GM19240 (cell line): Measurements from ENCODE around the gene KCNQ5.
A peak's percentile ranks its signal among the peaks of the same experiment; 100 is the strongest.
"Not testable (repeated sequence)": the region's sequence is repeated elsewhere in the genome, so short reads cannot be mapped to it uniquely, and the experiment has no call there.

Experiments
- DNase-seq: peaks from one replicate; pipeline ENCODE4 v3.0.0; 2011; ENCODE audit warnings: low spot score; ENCODE audit not compliant: insufficient read length

KCNQ5 gene

DNA sequence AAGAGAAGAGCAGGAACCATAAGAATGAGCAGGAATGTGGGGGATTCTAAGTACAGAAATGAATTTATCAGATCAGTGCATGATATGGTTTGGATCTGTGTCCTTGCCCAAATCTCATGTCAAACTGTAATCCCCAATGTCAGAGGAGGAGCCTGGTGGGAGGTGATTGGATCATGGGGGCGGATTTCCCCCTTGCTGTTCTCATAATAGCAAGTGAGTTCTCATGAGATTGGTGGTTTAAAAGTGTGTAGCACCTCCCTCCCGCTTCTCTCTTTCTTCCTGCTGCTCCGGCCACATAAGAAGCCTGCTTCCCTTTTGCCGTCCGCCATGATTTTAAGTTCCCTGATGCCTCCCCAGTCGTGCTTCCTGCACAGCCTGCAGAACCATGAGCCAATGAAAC, 554.2 kb downstream of the KCNQ5 start:
- no peak for DNase-seq

DNA sequence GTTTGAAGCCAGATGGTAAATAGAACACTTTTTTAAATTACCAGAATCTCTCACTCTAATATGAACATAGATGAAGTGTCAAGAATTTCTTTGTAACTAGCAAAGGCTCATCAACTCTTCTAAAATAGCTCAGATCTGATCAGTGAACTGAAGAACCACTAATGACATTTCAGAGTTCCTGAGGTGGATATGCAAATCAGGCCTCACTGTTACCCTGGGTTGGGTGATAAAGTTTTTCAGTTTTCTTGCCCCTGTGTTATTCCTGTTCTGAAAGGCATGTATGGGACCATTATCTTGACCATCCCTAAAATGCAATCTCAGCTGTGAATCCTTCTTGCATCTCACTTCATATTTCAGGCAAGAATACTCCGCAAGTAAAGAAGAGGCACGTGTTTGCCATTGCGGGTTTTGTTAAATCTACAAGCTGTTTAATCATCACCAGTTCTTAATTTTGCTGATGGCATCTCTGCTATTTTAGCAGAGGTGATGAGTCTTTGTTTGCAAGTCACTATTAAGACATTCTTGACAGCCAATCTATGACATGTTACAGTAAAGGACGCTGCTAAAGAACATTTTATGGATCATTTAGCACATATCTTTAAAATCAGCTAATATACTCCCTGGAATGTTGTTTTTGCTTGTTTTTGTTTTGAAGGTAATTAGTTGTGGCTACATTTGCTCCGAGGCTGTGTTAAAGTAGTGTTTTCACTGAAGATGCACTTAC, 555.5 kb downstream of the KCNQ5 start:
- no peak for DNase-seq

DNA sequence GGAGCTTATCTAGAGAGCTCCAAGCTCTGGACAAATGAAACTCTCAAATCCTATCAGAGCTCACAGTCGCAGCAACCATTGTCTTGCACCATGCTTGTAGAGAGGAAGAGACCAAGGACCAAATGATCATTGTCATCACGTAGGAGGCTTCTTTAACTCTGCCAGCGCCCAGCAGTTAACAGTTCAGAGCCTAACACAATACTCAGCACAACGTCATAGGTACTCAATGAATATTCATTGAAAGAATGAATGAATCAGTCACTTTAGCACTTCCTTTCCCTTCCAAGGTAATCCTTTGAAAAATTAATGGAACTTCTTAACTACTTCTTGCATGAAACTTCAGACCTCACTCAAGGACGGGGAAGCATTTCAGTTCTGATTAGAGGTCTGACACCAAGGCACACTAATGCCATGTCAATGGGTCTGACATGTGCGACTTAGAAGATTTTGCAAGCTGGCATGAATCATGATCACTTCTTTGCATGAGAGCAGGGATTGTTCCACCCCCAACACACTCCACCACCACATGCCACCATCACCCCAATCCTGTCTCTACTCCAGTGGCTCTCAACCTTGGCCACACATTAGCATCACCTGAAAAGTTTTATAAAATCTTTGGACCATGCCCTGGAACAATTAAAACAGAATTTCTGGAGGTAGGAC, 558.3 kb downstream of the KCNQ5 start:
- no peak for DNase-seq

DNA sequence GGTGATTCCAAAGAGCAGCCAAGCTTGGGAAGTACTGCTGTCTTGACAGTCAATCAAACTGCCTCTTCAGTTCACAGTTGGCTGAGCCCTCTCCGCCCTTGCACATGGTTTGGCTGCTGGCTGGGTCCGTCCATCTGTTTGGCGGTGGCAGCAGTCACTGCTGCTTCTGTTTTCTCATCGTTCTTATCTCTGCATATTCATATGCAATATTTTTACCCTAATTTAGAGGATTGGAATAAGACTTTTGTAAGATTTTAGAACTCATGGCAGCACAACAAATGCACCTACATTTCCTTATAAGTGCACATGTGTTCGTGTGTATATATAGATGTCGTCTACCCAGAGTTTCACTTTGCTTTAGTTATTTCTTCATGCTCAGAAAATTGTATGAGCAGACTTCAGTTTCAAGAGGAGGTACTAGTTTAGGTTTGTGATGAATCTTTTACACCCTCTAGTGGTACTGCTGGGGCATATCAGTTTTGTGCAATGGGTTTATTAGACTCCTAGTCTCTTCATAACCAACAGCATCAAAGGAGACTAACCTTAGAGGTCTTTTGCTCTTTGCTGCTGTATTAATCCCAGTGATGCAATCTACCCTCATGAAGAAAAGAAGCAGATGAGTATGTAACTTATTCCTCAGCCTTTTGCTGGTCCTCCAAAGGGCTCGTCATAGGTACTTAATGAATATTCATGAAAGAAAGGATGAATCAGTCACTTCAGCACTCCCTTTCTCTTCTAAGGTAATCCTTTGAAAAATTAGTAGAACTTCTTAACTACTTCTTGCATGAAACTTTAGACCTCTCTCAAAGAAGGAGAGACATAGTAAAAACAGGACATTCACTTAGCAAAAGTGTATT, 559.1 kb downstream of the KCNQ5 start:
- DNase-seq = peak; percentile 29

DNA sequence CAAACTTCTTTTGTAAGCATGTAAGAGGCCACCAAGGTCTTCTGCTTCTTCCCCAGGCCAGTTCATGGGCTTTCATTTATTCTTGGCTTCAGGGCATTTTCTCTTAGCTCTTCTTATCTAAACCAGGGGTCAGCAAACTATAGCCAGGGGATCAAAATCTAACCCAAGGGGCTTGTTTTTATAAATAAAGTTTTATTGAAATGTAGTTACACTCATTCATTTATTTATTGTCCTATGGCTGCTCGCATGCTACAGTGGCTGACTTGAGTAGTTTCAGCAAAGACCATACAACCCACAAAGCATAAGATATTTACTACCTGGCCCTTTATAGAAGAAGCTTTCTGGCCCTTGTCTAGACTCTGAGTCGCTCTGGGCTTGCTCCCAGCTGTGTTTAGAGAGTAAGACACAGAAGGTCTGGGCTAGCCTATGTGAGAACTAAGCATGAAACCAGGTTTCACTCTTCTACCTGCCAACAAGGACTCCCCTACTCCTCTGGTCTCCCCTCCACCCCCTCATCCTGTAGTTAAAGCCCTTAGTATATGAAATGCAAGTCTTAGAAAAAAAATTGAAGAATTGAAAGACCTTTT, 560.2 kb downstream of the KCNQ5 start:
- DNase-seq = no peak

DNA sequence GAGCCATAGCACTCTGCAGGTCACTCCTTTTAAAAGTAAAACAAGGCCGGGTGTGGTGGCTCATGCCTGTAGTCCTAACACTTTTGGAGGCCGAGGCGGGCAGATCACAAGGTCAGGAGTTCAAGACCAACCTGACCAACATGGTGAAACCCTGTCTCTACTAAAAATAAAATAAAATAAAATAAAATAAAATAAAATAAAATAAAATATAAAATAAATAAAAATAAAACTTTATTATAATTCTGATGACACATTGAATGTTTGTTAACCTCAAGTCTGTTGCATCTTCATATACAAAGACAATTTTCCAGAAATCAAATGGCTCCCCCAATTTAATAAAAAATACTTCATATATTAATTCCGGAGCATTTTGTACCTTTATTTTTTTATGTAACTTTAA, 571.4 kb downstream of the KCNQ5 start:
- not testable (repeated sequence) for DNase-seq

DNA sequence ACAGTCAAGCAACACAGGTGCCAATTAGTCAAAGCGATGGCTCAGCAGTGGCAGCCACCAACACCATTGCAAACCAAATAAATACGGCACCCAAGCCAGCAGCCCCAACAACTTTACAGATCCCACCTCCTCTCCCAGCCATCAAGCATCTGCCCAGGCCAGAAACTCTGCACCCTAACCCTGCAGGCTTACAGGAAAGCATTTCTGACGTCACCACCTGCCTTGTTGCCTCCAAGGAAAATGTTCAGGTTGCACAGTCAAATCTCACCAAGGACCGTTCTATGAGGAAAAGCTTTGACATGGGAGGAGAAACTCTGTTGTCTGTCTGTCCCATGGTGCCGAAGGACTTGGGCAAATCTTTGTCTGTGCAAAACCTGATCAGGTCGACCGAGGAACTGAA, 572.9 kb downstream of the KCNQ5 start:
- DNase-seq = no peak

DNA sequence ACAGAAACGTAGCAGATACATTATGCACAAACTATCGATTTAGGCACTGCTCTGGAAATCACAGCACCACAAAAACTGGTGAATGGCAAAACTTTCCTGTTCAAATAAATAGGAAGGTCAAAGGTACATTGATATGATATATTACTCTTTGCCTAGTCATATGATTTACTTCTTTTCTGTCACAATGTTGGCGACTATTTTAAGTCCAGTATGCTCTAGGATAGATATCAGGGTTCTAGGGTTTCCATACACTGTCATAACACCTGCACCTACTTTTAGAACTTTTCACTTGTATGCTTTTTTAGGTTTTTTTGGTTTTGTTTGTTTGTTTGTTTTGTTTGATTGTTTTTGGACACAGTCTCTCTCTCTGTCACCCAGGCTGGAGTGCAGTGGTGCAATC, 578.4 kb downstream of the KCNQ5 start:
- no peak for DNase-seq

DNA sequence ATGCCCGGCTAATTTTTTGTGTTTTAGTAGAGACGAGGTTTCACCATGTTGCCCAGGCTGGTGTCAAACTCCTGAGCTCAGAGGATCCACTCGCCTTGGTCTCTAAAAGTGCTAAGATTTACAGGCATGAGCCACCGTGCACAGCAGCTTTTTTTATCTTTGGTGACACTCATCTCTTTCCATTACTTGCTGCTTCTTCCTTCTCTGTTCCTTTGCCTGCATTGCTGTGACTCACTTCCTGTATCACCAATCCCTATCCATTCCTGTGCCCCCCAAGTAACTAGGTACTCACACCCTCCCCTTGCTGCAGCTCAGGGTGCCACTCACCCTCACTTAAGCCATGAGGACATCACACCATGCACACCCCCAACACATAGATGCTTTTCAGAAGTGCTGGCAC, 578.9 kb downstream of the KCNQ5 start:
- DNase-seq = no peak

DNA sequence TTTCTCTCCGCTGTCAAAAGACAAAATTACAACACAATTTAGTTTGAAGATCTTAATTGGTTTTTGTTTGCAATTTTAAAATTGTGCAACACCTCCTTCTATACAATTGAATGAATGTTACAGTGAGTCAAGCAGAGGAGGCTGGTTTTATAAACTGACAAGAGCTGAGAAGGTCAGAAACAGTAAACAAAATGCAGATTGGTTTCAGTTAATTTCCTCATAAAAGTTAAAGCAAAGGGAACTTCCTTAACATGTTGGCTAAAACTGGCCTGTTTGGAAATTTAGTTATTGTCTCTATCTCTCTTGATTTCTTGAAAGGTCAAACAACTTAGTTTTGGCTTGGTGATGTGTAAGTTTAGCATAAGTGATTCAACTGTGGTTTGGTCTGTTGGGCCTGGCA, 581.2 kb downstream of the KCNQ5 start:
- DNase-seq = no peak

DNA sequence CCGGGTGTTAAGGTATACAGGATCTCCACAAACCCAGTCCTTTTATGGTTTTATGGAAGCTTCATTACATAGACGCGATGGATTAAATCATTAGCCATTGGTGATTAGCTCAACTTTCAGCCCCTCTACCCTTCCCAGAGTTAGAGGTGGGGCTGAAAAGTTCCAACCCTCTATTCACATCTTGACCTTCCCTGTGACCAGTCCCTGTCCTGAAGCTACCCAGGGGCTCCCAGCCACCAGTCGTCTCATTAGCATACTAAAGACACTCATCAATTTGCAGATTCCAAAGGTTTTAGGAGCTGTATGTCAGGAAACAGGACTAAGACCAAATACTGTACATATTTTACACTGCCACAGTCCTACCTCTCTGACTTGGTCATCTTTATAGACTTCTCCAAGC, 582.4 kb downstream of the KCNQ5 start:
- no peak for DNase-seq

DNA sequence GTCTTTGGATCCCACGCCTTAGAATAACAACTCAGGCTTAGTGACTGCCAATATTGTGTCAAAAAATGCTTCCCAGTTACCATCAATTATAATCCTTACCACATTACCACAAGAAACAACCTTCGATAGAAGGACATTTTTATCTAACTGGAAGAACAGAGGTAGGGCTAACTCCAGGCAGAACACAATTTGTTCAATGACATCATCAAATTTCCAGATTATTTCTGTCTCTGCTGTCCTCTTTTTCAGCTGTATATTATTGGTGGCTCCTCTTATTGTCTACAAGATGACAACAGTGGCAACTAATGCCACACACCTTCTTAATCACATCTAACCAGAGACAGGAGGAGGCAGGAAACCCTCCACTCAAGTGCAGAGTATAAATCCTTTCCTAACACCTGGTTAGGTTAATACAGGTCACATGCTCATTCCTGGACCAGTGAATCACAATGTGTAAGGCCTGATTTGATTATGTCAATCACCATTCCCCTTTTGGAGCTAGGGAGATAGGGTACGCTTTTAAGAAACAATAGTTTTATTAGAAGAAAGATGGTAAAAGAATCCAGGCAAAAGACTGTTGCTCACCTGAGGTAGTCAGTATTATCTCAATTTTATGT, 585.5 kb downstream of the KCNQ5 start:
- no peak for DNase-seq

DNA sequence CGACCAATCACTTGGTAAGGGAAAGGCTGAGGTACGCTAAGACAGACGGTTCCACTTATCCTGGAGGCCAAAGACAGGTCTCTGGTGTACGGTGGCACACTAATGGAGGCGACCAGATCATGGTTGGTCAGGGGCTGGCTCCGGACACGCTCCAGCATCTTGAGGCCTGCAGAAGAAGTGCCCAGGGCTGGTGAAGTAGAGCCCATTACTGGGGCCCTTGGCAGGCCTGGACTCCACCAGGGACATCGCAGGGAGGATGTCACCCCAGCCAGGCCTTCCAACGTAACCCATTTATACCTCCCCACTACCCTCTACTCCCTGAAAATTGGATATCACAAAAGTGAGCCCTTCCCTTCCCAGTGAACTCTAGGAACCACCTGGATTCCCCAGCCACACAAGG, 587.3 kb downstream of the KCNQ5 start:
- no peak for DNase-seq

DNA sequence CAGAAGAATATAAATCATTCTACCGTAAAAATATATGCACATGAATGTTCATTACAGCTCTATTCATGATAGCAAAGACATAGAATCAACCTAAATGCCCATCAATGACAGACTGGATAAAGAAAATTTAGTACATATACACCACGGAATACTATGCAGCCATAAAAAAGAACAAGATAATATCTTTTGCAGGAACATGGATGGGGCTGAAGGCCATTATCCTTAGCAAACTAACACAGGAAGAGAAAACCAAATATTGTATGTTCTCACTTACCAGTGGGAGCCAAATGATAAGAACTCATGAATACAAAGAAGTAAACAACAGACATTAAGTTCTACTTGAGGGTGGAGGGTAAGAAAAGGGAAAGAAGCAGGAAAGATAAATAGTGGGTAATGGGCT, 595.0 kb downstream of the KCNQ5 start:
- no peak for DNase-seq

DNA sequence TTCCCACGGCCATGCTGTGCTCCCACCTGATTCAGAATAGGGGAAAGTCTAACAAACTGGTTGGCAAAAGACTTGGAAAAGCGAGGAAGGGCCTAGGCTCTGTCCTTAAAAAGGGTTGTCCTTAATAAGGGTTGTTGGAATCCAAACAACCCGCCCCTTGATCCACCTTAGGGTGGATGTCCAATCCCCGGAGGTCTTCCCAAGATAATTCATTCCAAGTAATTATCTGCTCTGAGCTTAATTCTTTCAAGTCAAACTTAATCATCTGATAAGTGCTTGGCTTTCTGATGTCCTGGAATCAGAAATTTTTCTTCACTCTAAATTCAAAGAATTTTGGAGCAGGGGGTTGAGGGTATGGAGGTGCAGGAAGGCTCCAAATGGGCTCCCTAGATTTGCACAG, 603.5 kb downstream of the KCNQ5 start, which contains the start of gene KHDC1L:
TSS of gene KHDC1L (minus strand) at position 101 of the 400 bp plus-strand sequence. CDS start at position 13, 88 bp downstream.
- no peak for DNase-seq

DNA sequence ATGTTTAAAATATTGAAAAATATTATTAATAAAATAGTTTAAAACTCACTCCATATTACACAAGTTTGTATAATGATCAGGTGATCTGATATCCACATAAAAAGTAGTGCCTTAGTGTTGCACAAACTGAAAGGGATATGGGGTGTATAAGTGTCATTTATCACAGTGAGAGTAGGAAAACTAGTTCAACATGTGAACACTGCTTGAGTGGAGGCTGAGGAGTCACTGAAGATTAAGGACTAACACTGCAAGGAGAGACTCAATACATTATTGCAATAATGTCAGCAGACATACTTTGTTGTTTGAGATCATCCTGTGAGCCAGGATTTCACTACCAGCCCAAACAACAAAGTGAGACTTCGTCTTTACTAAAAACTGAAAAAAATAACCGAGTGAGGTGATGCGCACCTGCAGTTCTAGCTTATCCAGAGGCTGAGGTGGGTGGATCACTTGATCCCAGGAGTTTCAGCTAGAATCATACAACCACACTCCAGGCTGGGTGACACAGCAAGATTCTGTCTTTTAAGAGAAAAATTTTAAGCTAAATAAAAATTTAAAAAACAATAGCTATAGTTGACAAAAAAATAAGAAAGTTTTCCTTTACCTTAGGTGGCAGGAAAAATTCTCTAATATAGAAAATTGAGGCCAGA, 605.9 kb downstream of the KCNQ5 start:
- DNase-seq = no peak

DNA sequence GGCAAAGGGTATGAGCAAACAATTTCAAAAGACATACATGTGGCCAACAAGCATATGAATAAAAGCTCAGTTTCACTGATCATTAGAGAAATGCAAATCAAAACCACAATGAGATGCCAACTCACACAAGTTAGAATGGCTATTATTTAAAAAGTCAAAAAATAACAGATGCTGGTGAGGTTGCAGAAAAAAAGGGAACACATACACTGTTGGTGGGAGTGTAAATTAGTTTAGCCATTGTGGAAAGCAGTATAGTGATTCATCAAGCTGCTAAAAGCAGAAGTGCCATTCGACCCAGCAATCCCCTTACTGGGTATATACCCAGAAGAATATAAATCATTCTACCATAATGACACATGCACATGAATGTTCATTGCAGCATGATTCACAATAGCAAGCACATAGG, 610.1 kb downstream of the KCNQ5 start:
- no peak for DNase-seq

DNA sequence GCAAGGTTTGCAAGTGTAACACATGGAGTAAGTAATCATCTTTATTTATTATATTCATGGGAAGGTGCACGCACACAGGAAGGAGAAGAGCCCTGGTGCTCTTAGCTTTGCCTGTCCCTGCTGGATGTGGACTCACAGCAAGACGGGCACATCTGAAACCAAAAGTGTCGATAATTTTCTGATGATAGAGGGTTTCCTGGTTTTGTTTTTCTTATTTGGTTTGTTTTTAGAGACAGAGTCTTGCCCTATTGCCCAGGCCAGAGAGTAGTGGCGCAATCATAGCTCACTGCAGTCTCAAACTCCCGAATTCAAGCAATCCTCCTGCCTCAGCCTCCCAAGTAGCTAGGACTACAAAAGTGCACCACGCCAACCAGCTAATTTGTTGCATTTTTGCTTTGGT, 611.2 kb downstream of the KCNQ5 start:
- no peak for DNase-seq

DNA sequence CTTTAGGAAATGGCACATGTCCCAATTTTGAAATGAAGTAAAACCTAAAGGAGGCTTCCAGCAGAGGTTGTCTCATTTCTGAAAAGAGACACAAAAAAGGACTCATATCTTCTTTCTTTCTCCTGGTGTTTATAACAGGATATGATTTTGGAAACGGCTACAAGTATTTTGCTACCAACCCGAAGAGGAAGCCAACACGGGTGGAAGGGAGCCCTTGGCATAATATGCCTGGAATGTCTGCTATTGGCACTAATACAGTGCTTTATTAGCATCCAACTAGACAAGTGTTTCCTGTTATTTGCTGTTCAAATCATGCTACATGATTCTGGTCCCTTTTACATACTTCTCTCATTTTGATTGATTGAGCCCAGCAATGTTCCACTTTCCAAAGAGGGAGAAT, 612.1 kb downstream of the KCNQ5 start:
- not testable (repeated sequence) for DNase-seq

DNA sequence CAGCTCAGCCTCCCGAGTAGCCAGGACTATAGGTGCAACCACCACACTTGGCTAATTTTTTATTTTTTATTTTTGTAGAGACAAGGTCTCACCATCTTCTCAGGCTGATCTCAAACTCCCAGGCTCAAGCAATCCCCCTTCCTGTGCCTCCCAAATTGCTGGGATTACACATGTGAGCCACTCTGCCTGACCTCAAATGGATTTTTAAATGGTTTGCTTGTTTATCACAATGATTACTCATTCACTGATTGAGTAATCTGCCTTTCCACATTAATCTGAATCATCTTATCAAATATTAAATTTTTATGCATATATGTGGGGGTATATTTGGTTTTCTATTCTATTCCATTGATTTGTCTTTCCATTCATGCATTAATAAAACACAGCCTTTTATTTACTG, 612.9 kb downstream of the KCNQ5 start:
- no peak for DNase-seq
